Neural cell (in vitro differentiated cells): ENCODE measurements around the gene INAVA. TPM values are rescaled to one million over a fixed set of nuclear protein-coding genes. Genes with fewer than 3 reads are reported as not detected.
"Not testable (repeated sequence)": the region's sequence is repeated elsewhere in the genome, so short reads cannot be mapped to it uniquely, and the experiment has no call there.

ENCODE experiments used
- H2AFZ ChIP-seq: fragments of 200-600, 300-800 bp; sonication (generic), shearing (Covaris generic); 2 replicates; pipeline ENCODE4 v1.6.0; 2014; ENCODE audit warnings: low read depth, mild to moderate bottlenecking, antibody characterized with exemption, low read length, moderate library complexity
- H3F3A ChIP-seq: fragments of 200-600 bp; shearing (Covaris generic); 2 replicates; pipeline ENCODE4 v1.6.1; 2016; ENCODE audit warnings: mild to moderate bottlenecking, moderate library complexity, mixed read lengths, antibody characterized with exemption, low read length; ENCODE audit not compliant: insufficient read depth, poor library complexity, severe bottlenecking
- H3K27ac ChIP-seq: fragments of 200-600, 300-800 bp; sonication (generic), shearing (Covaris generic); 2 replicates; pipeline ENCODE4 v1.5.1; 2014; ENCODE audit warnings: mild to moderate bottlenecking, low read length, moderate library complexity
- H3K27me3 ChIP-seq: fragments of 300-800, 200-600 bp; sonication (generic), shearing (Covaris generic); 2 replicates; pipeline ENCODE4 v1.6.0; 2014; ENCODE audit warnings: mild to moderate bottlenecking, low read depth, low read length, moderate library complexity; ENCODE audit not compliant: insufficient read depth
- H3K36me3 ChIP-seq: fragments of 300-800, 200-600 bp; sonication (generic), shearing (Covaris generic); 2 replicates; pipeline ENCODE4 v1.5.1; 2014; ENCODE audit warnings: mild to moderate bottlenecking, antibody characterized with exemption, low read length, moderate library complexity; ENCODE audit not compliant: insufficient read depth
- H3K4me2 ChIP-seq: fragments of 300-800, 200-600 bp; sonication (generic), shearing (Covaris generic); 2 replicates; pipeline ENCODE4 v1.6.0; 2014; ENCODE audit warnings: mild to moderate bottlenecking, low read length
- H3K4me3 ChIP-seq: fragments of 300-800, 200-600 bp; sonication (generic), shearing (Covaris generic); 2 replicates; pipeline ENCODE4 v1.5.1; 2014; ENCODE audit warnings: mild to moderate bottlenecking, low read length, moderate library complexity
- H3K79me2 ChIP-seq: fragments of 200-600 bp; shearing (Covaris generic); replicated peaks from 2 replicates; pipeline ENCODE4 v1.6.0; 2014; ENCODE audit warnings: mild to moderate bottlenecking, low read length, moderate library complexity; ENCODE audit not compliant: insufficient read depth
- H3K9ac ChIP-seq: fragments of 300-800, 200-600 bp; sonication (generic), shearing (Covaris generic); 2 replicates; pipeline ENCODE4 v1.6.1; 2016; ENCODE audit warnings: mild to moderate bottlenecking, low read length, mixed read lengths
- H3K9me2 ChIP-seq: fragments of 200-600 bp; shearing (Covaris generic); 2 replicates; pipeline ENCODE4 v1.6.1; 2016; ENCODE audit warnings: mild to moderate bottlenecking, low read length, mixed read lengths; ENCODE audit not compliant: insufficient read depth
- H3K9me3 ChIP-seq: fragments of 200-600, 300-800 bp; sonication (generic), shearing (Covaris generic); 2 replicates; pipeline ENCODE4 v1.6.1; 2016; ENCODE audit warnings: mild to moderate bottlenecking, mixed run types, low read length, moderate library complexity, mixed read lengths
- H4K20me1 ChIP-seq: fragments of 200-600 bp; shearing (Covaris generic); 2 replicates; pipeline ENCODE4 v1.6.1; 2016; ENCODE audit warnings: mild to moderate bottlenecking, mixed run types; ENCODE audit not compliant: insufficient read depth
- CTCF ChIP-seq: fragments of 450-650 bp; IDR thresholded peaks from 2 replicates; pipeline ENCODE4 v1.5.1; 2014; ENCODE audit warnings: antibody characterized with exemption, mild to moderate bottlenecking, moderate library complexity; ENCODE audit not compliant: poor library complexity, severe bottlenecking
- EP300 ChIP-seq: fragments of 450-650 bp; conservative IDR thresholded peaks from 2 replicates; pipeline ENCODE4 v1.6.1; 2014; ENCODE audit warnings: antibody characterized with exemption, mild to moderate bottlenecking, moderate library complexity; ENCODE audit not compliant: poor library complexity, severe bottlenecking
- EZH2 ChIP-seq: fragments of 200-600, 300-800 bp; shearing (Covaris generic), sonication (generic); IDR thresholded peaks from 2 replicates; pipeline ENCODE4 v1.6.1; 2014; ENCODE audit warnings: antibody characterized with exemption, low read length, borderline replicate concordance, mild to moderate bottlenecking; ENCODE audit not compliant: insufficient read depth, poor library complexity, severe bottlenecking
- MXI1 ChIP-seq: fragments of 450-650 bp; conservative IDR thresholded peaks from 2 replicates; pipeline ENCODE4 v1.6.1; 2014; ENCODE audit warnings: antibody characterized with exemption, mild to moderate bottlenecking; ENCODE audit not compliant: poor library complexity, severe bottlenecking
- POLR2AphosphoS5 ChIP-seq: IDR thresholded peaks from 2 replicates; pipeline ENCODE4 v1.6.1; 2012
- RAD21 ChIP-seq: fragments of 450-650 bp; conservative IDR thresholded peaks from 2 replicates; pipeline ENCODE4 v1.6.1; 2014; ENCODE audit warnings: antibody characterized with exemption, mild to moderate bottlenecking, moderate library complexity
- REST ChIP-seq: IDR thresholded peaks from 2 replicates; pipeline ENCODE4 v1.6.1; 2012; ENCODE audit warnings: borderline replicate concordance
- SMC3 ChIP-seq: fragments of 450-650 bp; conservative IDR thresholded peaks from 2 replicates; pipeline ENCODE4 v1.6.1; 2014; ENCODE audit warnings: antibody characterized with exemption, mild to moderate bottlenecking, moderate library complexity; ENCODE audit not compliant: poor library complexity
- TAF1 ChIP-seq: IDR thresholded peaks from 2 replicates; pipeline ENCODE4 v1.6.1; 2012; ENCODE audit warnings: low read depth
- polyA plus RNA-seq: library from polyadenylated mRNA; depleted of rRNA; stranded (reverse); fragments of >200 nt; gene quantifications from 2 replicates; pipeline ENCODE4 v1.2.3, GENCODE V29; 2014

The INAVA gene
- polyA plus RNA-seq, 1 donor from 2014 or later: 1.3 TPM

DNA sequence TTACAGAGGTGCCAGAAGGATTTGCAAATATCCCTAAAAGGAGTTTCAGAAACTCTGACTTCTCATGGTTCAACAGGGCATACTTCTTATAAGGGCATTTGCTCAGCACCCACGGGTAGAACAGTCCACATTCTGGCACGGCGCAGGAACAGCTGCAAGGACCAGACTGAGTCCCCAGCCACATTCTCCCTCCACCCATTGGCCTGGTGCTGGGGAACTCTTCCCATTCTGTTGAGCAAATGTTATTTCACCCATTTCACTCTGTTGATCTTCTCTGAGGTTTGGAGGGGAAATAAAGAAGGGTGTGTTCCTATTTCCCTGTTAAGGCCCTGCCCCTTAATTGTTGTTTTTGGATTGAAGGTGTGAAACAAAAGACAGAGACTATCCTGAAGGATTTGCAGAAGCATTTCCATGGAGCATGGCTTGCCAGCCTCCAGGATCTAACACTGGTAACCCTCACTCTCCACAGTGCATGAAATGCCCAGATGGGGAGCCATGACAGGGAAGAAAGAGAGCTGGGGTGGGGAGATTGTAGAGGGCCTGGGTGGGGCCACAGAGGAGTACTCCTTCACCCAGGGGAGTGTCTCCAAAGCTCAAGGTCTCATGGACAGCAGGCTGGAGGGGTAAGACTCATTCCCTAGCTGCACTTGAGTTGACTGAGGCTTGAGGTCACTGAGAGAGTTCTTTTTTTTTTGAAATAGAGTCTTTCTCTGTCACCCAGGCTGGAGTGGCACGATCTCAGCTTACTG is 35.0 kb downstream of the INAVA start:
- Histone ChIP-seq H3K4me3 (no peak overlapping the region), H3K9ac (no peak overlapping the region), H3K27me3 (no peaks in the 10 kb centered on the region), H3K9me3 (no peaks in the 10 kb centered on the region), H2AFZ (no peak overlapping the region), H3K27ac (no peak overlapping the region), H3F3A (no peaks in the 10 kb centered on the region), H4K20me1 (no peaks in the 10 kb centered on the region), H3K4me2 (no peak overlapping the region), H3K79me2 (no peaks in the 10 kb centered on the region), H3K9me2 (no peaks in the 10 kb centered on the region), H3K36me3 (no peaks in the 10 kb centered on the region)
- TF ChIP-seq POLR2AphosphoS5: no peak
- no peak for TF ChIP-seq MXI1
- TF ChIP-seq RAD21: no peak
- no peak for TF ChIP-seq TAF1
- no peak for TF ChIP-seq CTCF
- no peak for TF ChIP-seq SMC3
- TF ChIP-seq REST: no peak
- no peak for TF ChIP-seq EP300
- TF ChIP-seq EZH2: no peak

- H3K9me3 ChIP-seq: not testable (repeated sequence)
Measured at GRCh38 chr1:200930285-200930684, 35.6 kb downstream of the INAVA start.

More at GRCh38 chr1:200930285-200930684, 35.6 kb downstream of the INAVA start:
- H3K4me3 ChIP-seq, H3K27me3 ChIP-seq, H3K27ac ChIP-seq, H3K9ac ChIP-seq, H3F3A ChIP-seq, H3K9me2 ChIP-seq, H2AFZ ChIP-seq, H3K4me2 ChIP-seq, H3K36me3 ChIP-seq, H4K20me1 ChIP-seq, H3K79me2 ChIP-seq: not testable (repeated sequence)
